Astrocyte (in vitro differentiated cells and primary cell): ENCODE results near the gene PRKG1. TPM values are rescaled to one million over a fixed set of nuclear protein-coding genes. Genes with fewer than 3 reads are reported as not detected.
A peak's percentile ranks its signal among the peaks of the same experiment; 100 is the strongest.

Experiments
- DNase-seq: peaks from one replicate; pipeline ENCODE4 v3.0.0-alpha.2; 2010; ENCODE audit warnings: low read depth
- FAIRE-seq: peaks from 2 replicates; lab custom pipeline; 2011; peaks lifted over from hg19 to GRCh38; lab: Jason Lieb, UNC
- H2AFZ ChIP-seq: 2 replicates; pipeline ENCODE4 v1.6.0; 2012; ENCODE audit warnings: low read depth, low read length, inconsistent platforms
- H3K27ac ChIP-seq: 2 replicates; pipeline ENCODE4 v1.5.1; 2011; ENCODE audit warnings: low read depth, low read length, inconsistent platforms
- H3K27me3 ChIP-seq: 2 replicates; pipeline ENCODE4 v1.6.0; 2011; ENCODE audit warnings: low read length, inconsistent platforms; ENCODE audit not compliant: insufficient read depth
- H3K36me3 ChIP-seq: 2 replicates; pipeline ENCODE4 v1.5.1; 2011; ENCODE audit warnings: low read length, inconsistent platforms; ENCODE audit not compliant: insufficient read depth
- H3K4me1 ChIP-seq: 2 replicates; pipeline ENCODE4 v1.5.1; 2011; ENCODE audit warnings: low read length, inconsistent platforms; ENCODE audit not compliant: insufficient read depth
- H3K4me2 ChIP-seq: 2 replicates; pipeline ENCODE4 v1.6.0; 2012; ENCODE audit warnings: low read length, inconsistent platforms
- H3K4me3 ChIP-seq: 2 replicates; pipeline ENCODE4 v1.5.1; 2011; ENCODE audit warnings: low read depth, mild to moderate bottlenecking, low read length, inconsistent platforms; ENCODE audit not compliant: insufficient read depth
- H3K79me2 ChIP-seq: 2 replicates; pipeline ENCODE4 v1.6.0; 2012; ENCODE audit warnings: mild to moderate bottlenecking, low read length, inconsistent platforms; ENCODE audit not compliant: insufficient read depth
- H3K9ac ChIP-seq: 2 replicates; pipeline ENCODE4 v1.6.0; 2012; ENCODE audit warnings: mild to moderate bottlenecking, low read length, inconsistent platforms
- H3K9me3 ChIP-seq: 2 replicates; pipeline ENCODE4 v1.5.1; 2012; ENCODE audit warnings: low read depth, mild to moderate bottlenecking, low read length, inconsistent platforms; ENCODE audit not compliant: insufficient read depth
- H4K20me1 ChIP-seq: 2 replicates; pipeline ENCODE4 v1.6.0; 2012; ENCODE audit warnings: low read length, inconsistent platforms; ENCODE audit not compliant: insufficient read depth
- H3K27ac Mint-ChIP-seq: one replicate; pipeline ENCODE4 v1.8.0; 2021; ENCODE audit warnings: mild to moderate bottlenecking, mixed read lengths; ENCODE audit not compliant: unreplicated experiment
- H3K27me3 Mint-ChIP-seq: one replicate; pipeline ENCODE4 v1.8.0; 2021; ENCODE audit warnings: low read depth, mixed read lengths; ENCODE audit not compliant: unreplicated experiment
- H3K36me3 Mint-ChIP-seq: one replicate; pipeline ENCODE4 v1.8.0; 2021; ENCODE audit warnings: low read depth, mixed read lengths; ENCODE audit not compliant: unreplicated experiment
- H3K4me1 Mint-ChIP-seq: one replicate; pipeline ENCODE4 v1.8.0; 2021; ENCODE audit warnings: low read depth, mixed read lengths; ENCODE audit not compliant: unreplicated experiment
- H3K4me3 Mint-ChIP-seq: one replicate; pipeline ENCODE4 v1.8.0; 2021; ENCODE audit warnings: mild to moderate bottlenecking, moderate library complexity, mixed read lengths; ENCODE audit not compliant: unreplicated experiment
- H3K9me3 Mint-ChIP-seq: one replicate; pipeline ENCODE4 v1.8.0; 2021; ENCODE audit warnings: mild to moderate bottlenecking, mixed read lengths; ENCODE audit not compliant: unreplicated experiment
- EZH2 ChIP-seq: IDR thresholded peaks from 2 replicates; pipeline ENCODE4 v1.6.1; 2012; ENCODE audit warnings: mild to moderate bottlenecking, low read length, inconsistent platforms; ENCODE audit not compliant: insufficient read depth
- total RNA-seq: library from RNA; stranded (reverse); gene quantifications from 2 replicates; pipeline ENCODE4 v1.2.1, GENCODE V29; 2021
- TF ChIP-seq, protein P1 (sequence below): IDR thresholded peaks from 2 replicates; pipeline ENCODE4 v1.5.1; 2011; ENCODE audit warnings: low read depth, mild to moderate bottlenecking, inconsistent platforms, low read length, moderate library complexity; ENCODE audit not compliant: insufficient read depth

PRKG1 gene
- total RNA-seq, 1 donor from 2014 or later = 3.1 TPM

DNA sequence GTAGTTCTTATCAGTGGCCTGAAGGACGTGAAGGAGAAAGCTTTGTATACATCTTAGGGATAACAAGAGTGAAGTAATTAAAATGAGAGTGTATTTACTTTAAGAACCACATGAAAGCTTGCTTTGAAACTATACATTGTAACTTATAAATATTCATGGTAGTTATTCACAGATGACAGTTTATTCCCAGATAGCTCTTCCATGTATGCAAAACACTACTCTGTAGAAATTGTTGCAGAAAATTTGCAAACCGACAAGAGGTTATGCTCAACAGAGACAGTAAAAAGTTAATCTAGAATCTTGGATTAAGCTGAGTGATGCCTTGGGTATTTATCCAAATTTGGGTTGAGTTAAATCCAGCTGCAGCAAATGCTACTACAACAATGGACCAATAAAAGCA is 301.5 kb downstream of the PRKG1 start:
- no peak overlapping the region for H3K27ac Mint-ChIP-seq
- Histone ChIP-seq H3K4me1 (no peaks in the 10 kb centered on the region), H3K36me3 (no peaks in the 10 kb centered on the region), H3K9ac (no peak overlapping the region), H3K27ac (no peak overlapping the region), H3K4me2 (no peak overlapping the region), H3K9me3 (no peaks in the 10 kb centered on the region), H4K20me1 (no peaks in the 10 kb centered on the region), H2AFZ (no peak overlapping the region), H3K79me2 (no peaks in the 10 kb centered on the region), H3K4me3 (no peak overlapping the region), H3K27me3 (no peaks in the 10 kb centered on the region)
- DNase-seq = no peak
- FAIRE-seq = no peak
- H3K4me1 Mint-ChIP-seq = peaks cover 7% of the 10 kb centered on the region
- TF ChIP-seq, protein P1, sequence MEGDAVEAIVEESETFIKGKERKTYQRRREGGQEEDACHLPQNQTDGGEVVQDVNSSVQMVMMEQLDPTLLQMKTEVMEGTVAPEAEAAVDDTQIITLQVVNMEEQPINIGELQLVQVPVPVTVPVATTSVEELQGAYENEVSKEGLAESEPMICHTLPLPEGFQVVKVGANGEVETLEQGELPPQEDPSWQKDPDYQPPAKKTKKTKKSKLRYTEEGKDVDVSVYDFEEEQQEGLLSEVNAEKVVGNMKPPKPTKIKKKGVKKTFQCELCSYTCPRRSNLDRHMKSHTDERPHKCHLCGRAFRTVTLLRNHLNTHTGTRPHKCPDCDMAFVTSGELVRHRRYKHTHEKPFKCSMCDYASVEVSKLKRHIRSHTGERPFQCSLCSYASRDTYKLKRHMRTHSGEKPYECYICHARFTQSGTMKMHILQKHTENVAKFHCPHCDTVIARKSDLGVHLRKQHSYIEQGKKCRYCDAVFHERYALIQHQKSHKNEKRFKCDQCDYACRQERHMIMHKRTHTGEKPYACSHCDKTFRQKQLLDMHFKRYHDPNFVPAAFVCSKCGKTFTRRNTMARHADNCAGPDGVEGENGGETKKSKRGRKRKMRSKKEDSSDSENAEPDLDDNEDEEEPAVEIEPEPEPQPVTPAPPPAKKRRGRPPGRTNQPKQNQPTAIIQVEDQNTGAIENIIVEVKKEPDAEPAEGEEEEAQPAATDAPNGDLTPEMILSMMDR = no peak
- TF ChIP-seq EZH2 = no peak
- H3K4me3 Mint-ChIP-seq = no peak overlapping the region
- no peaks in the 10 kb centered on the region for H3K9me3 Mint-ChIP-seq
- H3K36me3 Mint-ChIP-seq = no peaks in the 10 kb centered on the region
- H3K27me3 Mint-ChIP-seq = no peaks in the 10 kb centered on the region

DNA sequence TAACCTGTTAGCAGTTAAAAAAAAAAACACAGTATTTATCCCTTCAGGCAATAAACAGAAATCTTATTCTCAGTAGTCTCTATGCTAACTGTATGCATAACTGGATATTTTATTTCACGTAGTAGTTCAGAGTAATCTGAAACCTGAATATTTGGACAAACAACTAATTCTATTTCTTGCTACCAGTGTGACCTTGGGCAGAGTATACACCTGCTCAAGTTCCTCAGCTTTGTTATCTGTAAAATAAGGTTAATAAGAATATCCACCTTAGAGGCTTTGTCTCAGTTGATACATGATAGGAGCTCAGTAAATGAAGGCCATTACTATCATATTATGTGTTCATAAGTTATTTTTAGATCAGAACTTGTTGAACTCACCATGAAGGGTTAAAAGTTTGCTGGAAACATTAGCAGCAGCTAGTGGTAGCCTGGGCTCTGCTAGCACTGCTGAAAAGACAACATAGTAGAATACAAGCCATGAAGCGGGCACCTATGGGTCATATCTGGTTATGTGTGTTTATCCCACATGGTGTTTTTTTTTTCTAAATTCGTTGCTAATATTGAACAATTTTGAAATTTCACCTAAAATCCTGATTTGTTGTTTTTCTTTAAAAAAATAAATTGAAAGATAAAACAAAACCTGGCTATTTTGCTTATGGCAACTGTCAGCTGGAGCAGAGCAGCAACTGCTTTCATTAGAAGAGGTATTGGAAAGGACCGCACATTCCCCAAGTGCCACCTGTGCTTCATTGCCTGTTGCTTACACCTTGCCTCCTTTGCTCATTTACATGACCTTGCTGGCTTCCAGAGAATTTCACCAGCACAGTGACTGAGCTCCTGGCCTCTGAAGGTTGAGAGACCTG is 303.0 kb downstream of the PRKG1 start:
- TF ChIP-seq EZH2 = no peak
- TF ChIP-seq, protein P1 = no peak
- Histone ChIP-seq H3K79me2 (no peaks in the 10 kb centered on the region), H3K27me3 (no peaks in the 10 kb centered on the region), H3K4me2 (no peak overlapping the region), H3K4me3 (no peak overlapping the region), H3K9me3 (no peaks in the 10 kb centered on the region), H3K9ac (no peak overlapping the region), H3K4me1 (peaks cover 3% of the 10 kb centered on the region), H3K36me3 (no peaks in the 10 kb centered on the region), H3K27ac (no peak overlapping the region), H2AFZ (peak overlapping the region; percentile 7), H4K20me1 (no peaks in the 10 kb centered on the region)
- Mint-ChIP-seq H3K9me3 (no peaks in the 10 kb centered on the region), H3K4me3 (no peak overlapping the region), H3K4me1 (peaks cover 7% of the 10 kb centered on the region), H3K27ac (no peak overlapping the region), H3K27me3 (no peaks in the 10 kb centered on the region), H3K36me3 (no peaks in the 10 kb centered on the region)
- DNase-seq = no peak
- no peak for FAIRE-seq
